Embryonic facial prominence (tissue), 1 donor: ENCODE data around the gene PGA5.
"Not testable (repeated sequence)": the region's sequence is repeated elsewhere in the genome, so short reads cannot be mapped to it uniquely, and the experiment has no call there.

Experiments
- DNase-seq: peaks from one replicate; pipeline ENCODE4 v3.0.0-alpha.2; 2016; ENCODE audit errors: extremely low spot score

The PGA5 gene

GRCh38 chr11:61226457-61227137 lies 14.4 kb upstream of the PGA5 start:
- not testable (repeated sequence) for DNase-seq

DNA sequence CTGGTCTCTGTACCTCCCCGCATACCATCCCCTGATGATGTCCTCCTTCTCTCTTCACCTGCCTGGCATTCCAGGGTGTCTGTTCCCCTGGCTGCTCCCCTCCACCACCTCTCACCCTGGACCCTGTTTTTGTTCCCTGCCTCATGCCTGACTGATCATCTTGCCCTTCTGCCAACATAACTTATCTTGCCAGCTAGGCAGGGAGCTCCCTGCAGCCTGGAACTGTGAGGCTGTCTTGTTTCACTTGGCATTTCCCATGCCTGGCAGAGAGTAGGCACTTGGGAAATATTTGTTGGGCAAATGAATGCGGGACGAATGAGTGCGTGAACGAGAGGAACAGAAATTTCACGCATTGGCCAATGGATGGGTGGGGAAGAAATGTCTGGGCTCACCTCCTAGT lies 11.5 kb upstream of the PGA5 start:
- DNase-seq = not testable (repeated sequence)

GRCh38 chr11:61231033-61231432 lies 9.9 kb upstream of the PGA5 start:
- not testable (repeated sequence) for DNase-seq

- not testable (repeated sequence) for DNase-seq
Measured at GRCh38 chr11:61231585-61231984, 9.4 kb upstream of the PGA5 start.

GRCh38 chr11:61232548-61233145 lies 8.3 kb upstream of the PGA5 start:
- not testable (repeated sequence) for DNase-seq

DNA sequence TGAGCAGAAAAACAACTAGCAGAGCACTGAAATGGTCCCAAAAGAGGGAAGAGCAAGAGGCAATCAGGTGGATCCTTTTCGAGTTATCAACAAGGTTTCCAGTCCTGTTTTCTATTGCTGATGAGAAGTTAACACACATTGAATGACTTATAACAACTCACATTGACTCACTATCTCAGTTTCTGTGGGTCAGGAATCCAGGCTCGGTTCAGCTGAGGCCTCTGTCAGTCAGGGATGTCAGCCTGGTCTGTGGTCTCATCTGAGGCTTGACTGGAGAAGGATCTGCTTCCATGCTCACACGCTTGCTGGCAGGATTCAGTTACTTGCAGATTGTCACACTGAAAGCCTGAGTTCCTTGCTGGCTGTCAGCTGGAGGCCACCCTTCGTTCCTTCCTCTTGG lies 3.8 kb upstream of the PGA5 start:
- DNase-seq = not testable (repeated sequence)

- not testable (repeated sequence) for DNase-seq
Measured at GRCh38 chr11:61240288-61240687, 687 bp upstream of the PGA5 start.

GRCh38 chr11:61241526-61241925 lies 551 bp downstream of the PGA5 start:
- not testable (repeated sequence) for DNase-seq

DNA sequence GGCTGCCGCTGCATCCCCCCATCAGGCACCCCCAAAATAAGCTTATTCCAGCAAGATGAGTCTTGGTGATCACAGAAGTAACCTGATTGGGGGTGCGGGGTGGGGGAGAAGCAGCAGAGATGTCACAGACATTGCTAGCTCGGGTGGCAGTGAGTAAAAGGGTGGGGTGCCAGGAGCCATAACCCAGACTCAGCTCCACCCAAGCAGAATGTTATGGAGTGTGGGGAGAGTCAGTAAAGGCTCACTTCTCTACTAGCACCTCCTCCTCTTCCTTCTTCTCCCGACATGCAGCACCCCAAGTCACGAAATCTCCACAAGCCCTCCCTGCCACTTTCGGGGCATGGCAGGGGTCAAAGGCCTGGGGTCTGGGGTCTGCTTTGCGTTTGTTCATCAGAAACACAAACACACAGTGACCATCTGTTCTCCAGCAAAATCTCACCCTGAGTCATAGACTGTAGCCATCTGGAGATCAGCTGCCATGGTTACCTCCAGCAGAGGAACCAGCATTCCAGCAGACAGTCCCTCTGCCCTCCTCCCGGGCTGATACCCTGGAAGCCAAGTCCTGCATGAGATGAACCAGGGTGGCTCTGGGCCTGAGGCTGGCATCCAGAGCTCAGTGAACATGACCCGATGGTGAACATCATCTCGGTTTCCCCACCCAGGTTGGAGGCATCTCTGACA lies 4.4 kb downstream of the PGA5 start:
- not testable (repeated sequence) for DNase-seq

DNA sequence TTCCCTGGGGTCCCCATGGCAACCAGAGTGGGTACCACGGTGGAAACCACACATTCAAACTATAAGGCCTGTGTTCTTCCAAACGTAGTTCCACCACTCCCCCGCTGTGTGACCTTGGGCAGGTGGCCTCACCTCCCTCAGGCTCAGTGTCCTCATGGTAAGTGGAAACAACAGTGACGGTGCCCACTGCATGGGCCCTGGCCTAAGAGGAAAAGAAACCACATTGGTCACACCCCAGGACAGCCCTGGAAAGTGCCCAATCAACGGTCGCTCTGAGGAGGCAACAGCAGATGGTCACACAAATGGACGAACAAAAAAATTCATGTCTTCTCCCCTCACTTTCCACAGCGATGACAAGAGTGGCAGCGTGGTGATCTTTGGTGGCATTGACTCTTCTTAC lies 7.1 kb downstream of the PGA5 start:
- DNase-seq = not testable (repeated sequence)

DNA sequence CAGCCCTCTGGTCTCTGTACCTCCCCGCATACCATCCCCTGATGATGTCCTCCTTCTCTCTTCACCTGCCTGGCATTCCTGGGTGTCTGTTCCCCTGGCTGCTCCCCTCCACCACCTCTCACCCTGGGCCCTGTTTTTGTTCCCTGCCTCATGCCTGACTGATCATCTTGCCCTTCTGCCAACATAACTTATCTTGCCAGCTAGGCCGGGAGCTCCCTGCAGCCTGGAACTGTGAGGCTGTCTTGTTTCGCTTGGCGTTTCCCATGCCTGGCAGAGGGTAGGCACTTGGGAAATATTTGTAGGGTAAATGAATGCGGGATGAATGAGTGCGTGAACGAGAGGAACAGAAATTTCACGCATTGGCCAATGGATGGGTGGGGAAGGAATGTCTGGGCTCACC lies 8.2 kb downstream of the PGA5 start:
- not testable (repeated sequence) for DNase-seq

- DNase-seq = not testable (repeated sequence)
Measured at GRCh38 chr11:61250796-61251765, 10.1 kb downstream of the PGA5 start.

DNA sequence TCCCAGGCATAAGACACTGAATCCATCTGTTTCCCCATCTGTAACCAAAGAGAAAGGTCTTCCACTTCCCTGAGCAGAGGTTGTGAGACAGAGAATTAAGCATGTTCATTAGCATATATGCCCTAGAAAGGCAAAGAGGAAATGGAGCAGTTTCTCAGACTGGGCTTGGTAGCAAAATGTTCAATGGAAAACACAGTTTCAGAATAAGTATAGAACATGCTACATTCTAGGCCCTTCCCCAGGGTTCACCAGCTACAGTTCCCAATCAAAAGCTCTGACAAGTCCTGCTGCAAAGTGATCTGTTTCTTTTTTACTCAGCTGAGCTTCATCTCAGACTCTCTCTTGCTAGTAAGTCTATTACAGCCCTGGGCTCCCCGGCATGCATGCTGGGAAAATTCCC lies 11.4 kb downstream of the PGA5 start:
- not testable (repeated sequence) for DNase-seq

DNA sequence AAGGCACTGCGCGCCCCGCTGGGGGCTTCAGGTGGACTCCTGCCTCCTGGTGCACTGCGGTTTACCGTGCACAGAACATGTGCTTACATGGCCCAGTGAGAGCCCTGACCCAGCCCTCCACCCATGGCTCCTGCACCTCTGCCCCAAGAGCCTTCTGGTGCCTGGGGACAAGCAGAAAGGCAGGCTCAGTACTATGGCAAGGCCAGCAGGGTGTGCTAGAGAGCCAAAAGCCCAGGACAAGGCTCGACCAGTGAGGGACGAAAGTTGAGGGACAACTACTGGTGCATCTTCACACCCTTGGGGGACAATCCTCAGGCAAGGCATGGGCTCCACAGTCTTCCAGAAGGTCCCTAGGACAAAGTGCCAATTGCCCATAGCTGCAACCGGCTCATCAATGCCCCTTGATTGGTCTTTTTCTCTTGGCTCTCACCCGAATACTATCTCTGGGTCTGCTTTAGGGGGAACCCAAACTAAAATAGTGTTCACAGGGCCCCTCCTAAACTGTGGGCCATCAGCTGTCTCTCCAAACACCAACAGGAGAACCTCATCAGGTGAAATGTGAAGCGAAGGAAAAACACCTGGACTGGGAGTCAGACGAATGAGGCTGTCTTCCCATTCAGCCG lies 13.5 kb downstream of the PGA5 start:
- no peak for DNase-seq

DNA sequence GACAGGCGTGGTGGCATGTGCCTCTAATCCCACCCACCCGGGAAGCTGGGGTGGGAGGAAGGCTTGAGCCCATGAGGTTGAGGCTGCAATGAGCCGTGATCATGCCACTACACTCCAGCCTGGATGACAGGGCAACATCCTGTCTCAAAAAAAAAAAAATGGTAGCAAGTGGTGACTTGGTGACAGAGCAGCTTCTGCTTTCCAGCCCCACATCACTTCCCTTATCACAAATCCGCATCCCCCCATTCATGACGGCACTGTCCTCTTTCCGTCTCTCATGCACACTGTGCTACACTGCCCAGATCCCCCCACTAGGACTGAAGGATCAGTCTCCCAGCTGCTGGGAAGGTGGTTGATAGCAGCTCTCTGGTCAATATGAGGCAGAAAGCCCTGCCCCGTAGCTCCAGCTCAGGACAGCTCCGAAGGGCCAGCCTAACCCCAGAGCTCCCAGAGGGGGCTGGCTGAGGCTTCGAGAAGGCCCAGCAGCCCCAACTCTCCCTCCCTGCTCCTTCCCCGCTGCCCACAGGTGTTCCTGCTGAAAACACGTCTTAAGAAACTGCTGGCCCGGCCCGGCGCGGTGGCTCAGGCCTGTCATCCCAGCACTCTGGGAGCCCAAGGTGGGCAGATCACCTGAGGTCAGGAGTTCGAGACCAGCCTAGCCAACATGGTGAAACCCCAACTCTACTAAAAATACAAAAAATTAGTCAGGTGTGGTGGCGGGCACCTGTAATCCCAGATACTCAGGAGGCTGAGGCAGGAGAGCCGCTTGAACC lies 15.9 kb downstream of the PGA5 start:
- DNase-seq = no peak

- DNase-seq = no peak
Measured at GRCh38 chr11:61258546-61258945, 17.6 kb downstream of the PGA5 start.

DNA sequence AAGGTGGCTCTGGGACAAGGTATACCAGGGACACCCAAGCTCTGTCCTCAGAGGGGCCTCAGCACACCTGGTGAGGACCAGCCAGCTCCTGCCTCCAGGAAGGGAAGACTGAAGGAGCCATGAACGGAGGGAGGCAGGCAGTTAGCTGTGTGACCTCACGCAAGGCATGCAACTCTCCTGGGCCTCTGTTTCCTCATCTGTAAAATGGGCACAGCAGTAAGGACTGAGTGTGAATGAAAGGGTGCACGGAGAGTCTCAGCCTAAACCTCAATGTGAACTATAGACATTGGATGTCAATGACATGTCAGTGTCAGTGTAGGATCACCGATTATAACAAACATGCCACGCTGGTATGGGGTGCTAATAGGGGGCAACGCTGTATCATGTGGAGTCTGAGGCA lies 18.4 kb downstream of the PGA5 start:
- no peak for DNase-seq

DNA sequence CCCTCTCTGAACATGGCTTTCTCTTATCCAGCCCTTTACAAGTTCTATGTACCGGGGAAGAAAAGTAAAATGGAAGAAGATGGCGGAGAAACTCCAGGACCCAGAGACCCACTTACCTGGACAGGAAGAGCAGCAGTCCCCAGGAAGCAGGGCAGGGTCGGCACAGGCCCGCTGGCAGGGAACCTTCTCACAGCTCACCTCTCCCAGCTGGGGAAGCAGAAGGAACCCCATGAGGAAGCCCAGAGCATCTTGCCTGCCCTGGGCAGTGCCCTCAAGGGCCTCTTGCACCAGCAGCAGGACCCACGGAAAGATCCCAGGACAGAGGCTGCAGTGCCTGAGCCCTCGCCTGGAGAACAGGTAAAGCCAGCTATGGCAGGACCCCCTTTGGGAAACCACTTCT lies 23.4 kb downstream of the PGA5 start:
- DNase-seq = no peak

DNA sequence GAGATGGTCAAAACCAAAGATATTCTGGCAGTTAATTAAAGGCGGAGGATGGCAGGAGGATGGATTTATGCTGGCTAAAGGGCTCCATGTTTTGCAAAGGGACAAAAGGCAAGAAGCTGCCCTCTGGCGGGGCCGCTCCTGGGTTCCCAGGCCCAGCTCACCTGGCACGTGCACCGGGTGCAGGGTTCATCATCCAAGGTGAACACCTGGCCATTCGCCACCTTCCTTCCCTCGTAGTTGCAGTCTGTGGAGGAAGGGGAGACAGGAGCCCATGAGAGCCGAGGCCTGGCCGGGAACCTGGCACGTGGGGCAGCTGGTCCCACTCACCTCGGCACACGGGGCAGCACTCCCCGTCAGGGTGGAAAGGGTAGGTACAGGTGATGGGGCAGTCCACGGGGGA lies 23.8 kb downstream of the PGA5 start:
- no peak for DNase-seq

GRCh38 chr11:61265357-61265756 lies 24.4 kb downstream of the PGA5 start:
- no peak for DNase-seq

DNA sequence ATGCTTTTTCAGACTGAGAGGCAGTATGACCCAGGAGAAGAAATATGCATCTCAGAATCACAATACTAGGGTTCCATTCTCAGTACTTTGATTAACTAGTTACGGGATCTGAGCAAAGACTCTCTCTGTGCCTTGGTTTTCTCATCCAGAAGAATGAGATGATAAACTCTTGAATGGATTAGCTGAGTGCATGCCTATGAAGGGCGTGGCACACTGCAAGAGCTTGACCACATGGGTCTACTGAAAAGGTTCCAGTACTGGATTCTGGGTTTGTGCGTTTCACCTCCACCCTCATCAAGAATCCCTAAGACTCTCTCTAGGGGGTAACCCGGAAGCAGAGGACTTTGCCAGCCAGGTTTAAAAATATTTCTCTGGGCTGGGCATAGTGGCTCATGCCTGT lies 25.6 kb downstream of the PGA5 start:
- no peak for DNase-seq
